ENCODE data around the gene CCDC83.

DNA sequence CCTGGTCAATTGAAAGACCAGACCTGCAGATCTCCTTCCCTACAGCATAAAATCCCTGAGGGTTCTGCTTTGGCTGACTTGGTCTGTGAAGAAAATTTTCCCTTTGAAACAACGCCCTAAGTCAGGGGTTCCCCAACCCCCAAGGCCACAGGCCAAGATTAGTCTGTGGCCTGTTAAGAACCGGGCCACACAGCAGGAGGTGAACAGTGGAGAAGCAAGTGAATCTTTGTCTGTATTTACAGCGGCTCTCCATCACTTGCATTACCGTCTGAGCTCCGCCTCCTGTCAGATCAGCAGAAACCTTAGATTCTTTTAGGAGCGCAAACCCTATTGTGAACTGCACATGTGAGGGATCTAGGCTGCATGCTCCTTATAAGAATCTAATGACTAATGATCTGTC lies 38.2 kb downstream of the CCDC83 start:
- TF ChIP-seq POLR2A (IDR thresholded peaks at IDR 0.05; ENCODE audit: low read length) (no peak), GATA1 (IDR thresholded peaks at IDR 0.05; ENCODE audit: low read depth, low read length) (no peak)

Measured in erythroblast (primary cell).